ENCODE results near the gene ZYG11B. TPM values are rescaled to one million over a fixed set of nuclear protein-coding genes. Genes with fewer than 3 reads are reported as not detected.

Gene ZYG11B
- total RNA-seq: 10 to 100 TPM; 23.4 to 46.2 (median 42.1) TPM

DNA sequence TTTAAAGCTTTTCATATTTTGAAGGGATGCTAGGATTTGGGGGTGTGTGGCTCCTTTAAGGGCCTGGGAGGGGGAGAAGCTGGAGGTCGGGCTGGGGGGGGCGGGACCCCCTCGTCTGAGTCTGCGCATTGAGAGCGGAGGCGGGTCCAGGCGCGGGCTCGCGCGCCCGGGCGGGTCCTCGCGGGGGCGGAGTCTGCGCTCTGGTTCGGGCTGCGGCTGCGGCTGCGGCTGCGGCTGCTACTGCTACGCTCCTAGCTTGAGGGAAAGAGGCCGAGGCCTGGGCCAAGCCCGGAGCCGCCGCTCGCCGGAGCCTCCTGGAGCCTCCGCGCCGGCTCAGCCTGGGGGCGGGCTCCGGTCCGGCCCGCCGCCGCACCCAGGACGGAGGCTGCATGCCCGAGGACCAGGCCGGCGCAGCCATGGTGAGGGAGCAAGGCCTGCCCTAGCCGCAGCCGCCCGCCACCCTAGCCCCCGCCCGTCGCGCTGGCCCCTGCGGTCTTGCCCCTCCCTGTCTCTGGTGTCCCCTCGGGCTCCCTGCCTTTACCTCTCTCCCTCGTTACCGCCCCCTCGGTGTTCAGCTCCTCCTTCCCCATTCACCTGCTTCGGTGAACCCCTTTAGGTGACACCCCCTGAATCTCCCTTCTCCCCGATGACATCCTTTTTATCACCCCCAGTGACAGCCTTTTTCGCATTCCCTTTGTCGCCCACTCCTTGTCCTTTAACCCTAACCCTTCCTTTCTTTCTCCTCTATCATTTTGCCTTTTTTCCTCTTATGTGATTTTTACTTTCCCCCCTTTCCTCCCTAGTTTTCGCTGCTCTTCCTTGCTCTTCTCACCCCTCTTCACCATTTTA is at the start of gene ZYG11B:
TSS of gene ZYG11B (plus strand) at position 189 of the 849 bp plus-strand sequence. CDS start at position 390, 201 bp downstream.
- DNase-seq (ENCODE audit: low spot score) (peak; percentile 66), ATAC-seq (ENCODE audit: low FRiP score) (peak; percentile 96)
- TF ChIP-seq, protein P1, sequence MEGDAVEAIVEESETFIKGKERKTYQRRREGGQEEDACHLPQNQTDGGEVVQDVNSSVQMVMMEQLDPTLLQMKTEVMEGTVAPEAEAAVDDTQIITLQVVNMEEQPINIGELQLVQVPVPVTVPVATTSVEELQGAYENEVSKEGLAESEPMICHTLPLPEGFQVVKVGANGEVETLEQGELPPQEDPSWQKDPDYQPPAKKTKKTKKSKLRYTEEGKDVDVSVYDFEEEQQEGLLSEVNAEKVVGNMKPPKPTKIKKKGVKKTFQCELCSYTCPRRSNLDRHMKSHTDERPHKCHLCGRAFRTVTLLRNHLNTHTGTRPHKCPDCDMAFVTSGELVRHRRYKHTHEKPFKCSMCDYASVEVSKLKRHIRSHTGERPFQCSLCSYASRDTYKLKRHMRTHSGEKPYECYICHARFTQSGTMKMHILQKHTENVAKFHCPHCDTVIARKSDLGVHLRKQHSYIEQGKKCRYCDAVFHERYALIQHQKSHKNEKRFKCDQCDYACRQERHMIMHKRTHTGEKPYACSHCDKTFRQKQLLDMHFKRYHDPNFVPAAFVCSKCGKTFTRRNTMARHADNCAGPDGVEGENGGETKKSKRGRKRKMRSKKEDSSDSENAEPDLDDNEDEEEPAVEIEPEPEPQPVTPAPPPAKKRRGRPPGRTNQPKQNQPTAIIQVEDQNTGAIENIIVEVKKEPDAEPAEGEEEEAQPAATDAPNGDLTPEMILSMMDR (IDR thresholded peaks at IDR 0.05): no peak

GRCh38 chr1:52677076-52677806 is 49.0 kb upstream of the ZYG11B start:
- no peak for ATAC-seq (ENCODE audit: low FRiP score)
- TF ChIP-seq, protein P1 (IDR thresholded peaks at IDR 0.05): no peak
- no peak for DNase-seq (ENCODE audit: low spot score)

GRCh38 chr1:52679048-52679447 is 47.2 kb upstream of the ZYG11B start:
- TF ChIP-seq, protein P1 (IDR thresholded peaks at IDR 0.05): no peak
- ATAC-seq (ENCODE audit: low FRiP score): no peak
- no peak for DNase-seq (ENCODE audit: low spot score)

GRCh38 chr1:52679498-52679897 is 46.8 kb upstream of the ZYG11B start:
- DNase-seq (ENCODE audit: low spot score): no peak
- ATAC-seq (ENCODE audit: low FRiP score): no peak
- TF ChIP-seq, protein P1 (IDR thresholded peaks at IDR 0.05): no peak

- TF ChIP-seq, protein P1 (IDR thresholded peaks at IDR 0.05): no peak
- ATAC-seq (ENCODE audit: low FRiP score) (no peak), DNase-seq (ENCODE audit: low spot score) (no peak)
Observed at GRCh38 chr1:52680353-52680752, 45.9 kb upstream of the ZYG11B start.

DNA sequence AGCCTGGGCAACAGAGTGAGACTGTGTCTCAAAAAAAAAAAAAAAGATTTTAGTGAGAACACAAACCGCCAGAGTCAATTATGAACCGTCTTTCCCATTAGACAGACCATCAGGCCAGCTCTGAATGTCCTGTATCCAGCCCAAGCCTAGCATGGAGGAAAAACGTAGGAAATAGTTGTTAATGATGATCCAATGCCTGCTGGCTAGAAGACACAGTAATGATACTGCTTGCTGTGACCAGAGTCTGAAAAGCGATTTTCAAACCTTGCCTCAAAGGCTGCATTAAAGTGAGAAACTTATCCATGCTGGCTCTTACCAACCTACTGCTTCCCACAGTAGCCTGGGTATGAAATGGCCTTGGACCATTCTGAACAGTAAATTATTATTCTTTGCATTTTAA is 45.1 kb upstream of the ZYG11B start:
- TF ChIP-seq, protein P1 (IDR thresholded peaks at IDR 0.05): no peak
- no peak for DNase-seq (ENCODE audit: low spot score)
- no peak for ATAC-seq (ENCODE audit: low FRiP score)

All from omental fat pad (tissue), 4 donors.